CD4-positive, alpha-beta T cell (primary cell): ENCODE results near the gene PCDHGA1. TPM values are rescaled to one million over a fixed set of nuclear protein-coding genes. Genes with fewer than 3 reads are reported as not detected.

Source experiments
- ATAC-seq: fragments of 200-7000 bp; cut with Tn5 transposase; one replicate; pipeline ENCODE4 v1.10.0; 2022; ENCODE audit warnings: mild to moderate bottlenecking; ENCODE audit not compliant: poor library complexity
- CTCF ChIA-PET: fragments of 350-600 bp; sonication (Branson Sonifier 250); formaldehyde crosslinking; loops from one replicate; lab custom pipeline; 2021; ENCODE audit warnings: antibody characterized with exemption, inconsistent platforms; lab: Charles Lee
- POLR2A ChIA-PET: fragments of 350-600 bp; sonication (Branson Sonifier 250); formaldehyde crosslinking; loops from one replicate; lab custom pipeline; 2021; ENCODE audit warnings: antibody characterized with exemption, inconsistent platforms; lab: Charles Lee
- DNase-seq, 14 experiments: peaks; one replicate each; pipeline ENCODE4 v3.0.0-alpha.2; 2013 to 2020; ENCODE audit warnings: mixed read lengths in 2 of 14
- H3K27ac ChIP-seq, 2 donors: one replicate each; pipeline versions ENCODE4 v1.5.1 to v1.7.0; 2013; ENCODE audit warnings: low read length in 2 of 2, low read depth in 1 of 2, mild to moderate bottlenecking in 1 of 2
- H3K27me3 ChIP-seq, 2 experiments: 1 replicate in 1 of 2; 2 replicates in 1 of 2; pipeline versions ENCODE4 v1.6.1 to v1.7.0; 2013; ENCODE audit warnings: low read length in 2 of 2, control low read depth in 1 of 2, mild to moderate bottlenecking in 1 of 2, moderate library complexity in 1 of 2; ENCODE audit not compliant: insufficient read depth in 2 of 2, control insufficient read depth in 1 of 2
- H3K36me3 ChIP-seq: one replicate; pipeline ENCODE4 v1.6.1; 2013; ENCODE audit warnings: low read length, control low read depth; ENCODE audit not compliant: insufficient read depth
- H3K4me1 ChIP-seq: one replicate; pipeline ENCODE4 v1.6.1; 2013; ENCODE audit warnings: low read length, control low read depth; ENCODE audit not compliant: insufficient read depth
- H3K4me3 ChIP-seq: one replicate; pipeline ENCODE4 v1.5.1; 2013; ENCODE audit warnings: mild to moderate bottlenecking, low read length, moderate library complexity
- H3K9me3 ChIP-seq, 2 experiments: 1 replicate in 1 of 2; 2 replicates in 1 of 2; pipeline versions ENCODE4 v1.6.1 to v1.7.0; 2013; ENCODE audit warnings: low read length in 2 of 2, mild to moderate bottlenecking in 2 of 2, control low read depth in 1 of 2, moderate library complexity in 1 of 2; ENCODE audit not compliant: control insufficient read depth in 1 of 2, insufficient read depth in 1 of 2
- H3K27ac Mint-ChIP-seq: one replicate; pipeline ENCODE4 v1.8.0; 2020; ENCODE audit warnings: mixed read lengths
- H3K27me3 Mint-ChIP-seq: one replicate; pipeline ENCODE4 v1.8.0; 2021; ENCODE audit warnings: mixed read lengths
- H3K36me3 Mint-ChIP-seq: one replicate; pipeline ENCODE4 v1.8.0; 2021; ENCODE audit warnings: low read depth, mixed read lengths
- H3K4me1 Mint-ChIP-seq: one replicate; pipeline ENCODE4 v1.8.0; 2021; ENCODE audit warnings: low read depth, mixed read lengths
- H3K4me3 Mint-ChIP-seq: one replicate; pipeline ENCODE4 v1.8.0; 2020; ENCODE audit warnings: mild to moderate bottlenecking, mixed read lengths
- H3K9me3 Mint-ChIP-seq: one replicate; pipeline ENCODE4 v1.8.0; 2020; ENCODE audit warnings: mixed read lengths
- CTCF ChIP-seq: fragments of 200-600 bp; IDR thresholded peaks from one replicate; pipeline ENCODE4 v1.8.0; 2022; ENCODE audit warnings: antibody characterized with exemption, mild to moderate bottlenecking
- intact Hi-C, 2 experiments: fragments of 100-400 bp; cut with DNase I in 1 of 2; cut with micrococcal nuclease in 1 of 2; formaldehyde crosslinking; loops; one replicate each; pipeline versions ENCODE4 v1.15.1 to v1.9.0; 2023 to 2025; cut with DNase I, micrococcal nuclease
- total RNA-seq, 174 experiments: library from RNA in 2 of 174; stranded (reverse) in 2 of 174; gene quantifications; one replicate each; pipeline ENCODE4 v1.2.3 and lab custom pipeline; 2021 to 2026

PCDHGA1 gene
- total RNA-seq, 2 experiments from 2014 or later, result not detected

- ChIA-PET POLR2A (interaction anchor here (0.6 to 5.0 kb wide), 6 partner anchors 9 to 192 kb away, joined by 3 to 26 read pairs (median 3); partner anchors contain the start of genes PCDHGC4 and TAF7), CTCF (interaction anchor here (0.6 to 3.6 kb wide), 12 partner anchors 12 to 457 kb away, joined by 3 to 19 read pairs (median 4); partner anchors contain the start of genes PCDHGA10, PCDHGA11, PCDHGB3 and PCDHGB5)
- H3K4me3 Mint-ChIP-seq, result peak overlapping the region; percentile 95
Measured at GRCh38 chr5:141512390-141512910, 182.1 kb downstream of the PCDHGA1 start.

GRCh38 chr5:141512911-141513626 is 182.8 kb downstream of the PCDHGA1 start:
- no peaks in the 10 kb centered on the region for H3K9me3 Mint-ChIP-seq
- peaks cover 4% of the 10 kb centered on the region for H3K27me3 Mint-ChIP-seq
- peak overlapping the region; percentile 95 for H3K4me3 Mint-ChIP-seq
- CTCF ChIA-PET, result interaction anchor here (0.6 to 3.6 kb wide), 14 partner anchors 9 to 456 kb away, joined by 3 to 19 read pairs (median 3); partner anchors contain the start of genes PCDHGA10, PCDHGA11, PCDHGB3 and PCDHGB5
- intact Hi-C loops, result no loop called here
- Histone ChIP-seq H3K9me3 (peaks cover 0 to 5% of the 10 kb centered on the region in 2 experiments), H3K4me1 (peaks cover 26% of the 10 kb centered on the region), H3K36me3 (peaks cover 37% of the 10 kb centered on the region), H3K27me3 (no peaks in the 10 kb centered on the region), H3K27ac (no peak overlapping the region), H3K4me3 (peak overlapping the region; percentile 52)
- ATAC-seq, result peak; percentile 53
- POLR2A ChIA-PET, result interaction anchor here (0.6 to 5.0 kb wide), 7 partner anchors 8 to 193 kb away, joined by 3 to 26 read pairs (median 3); partner anchors contain the start of genes PCDHGC4 and TAF7
- H3K36me3 Mint-ChIP-seq, result peaks cover 14% of the 10 kb centered on the region
- no peak for TF ChIP-seq CTCF
- peak overlapping the region; percentile 72 for H3K27ac Mint-ChIP-seq
- peaks cover 25% of the 10 kb centered on the region for H3K4me1 Mint-ChIP-seq
- peak in 10 of 14 experiments; percentile 9 to 57 (median 24) for DNase-seq

More at GRCh38 chr5:141512390-141512910, 182.1 kb downstream of the PCDHGA1 start:
- DNase-seq, result peak; percentile 70 to 91 (median 82)
- Mint-ChIP-seq H3K9me3 (no peaks in the 10 kb centered on the region), H3K27ac (peak overlapping the region; percentile 72), H3K4me1 (peaks cover 25% of the 10 kb centered on the region), H3K36me3 (peaks cover 14% of the 10 kb centered on the region), H3K27me3 (peaks cover 4% of the 10 kb centered on the region)
- no peaks in the 10 kb centered on the region for H3K27me3 ChIP-seq
- H3K4me3 ChIP-seq, result peak overlapping the region; percentile 52
- ATAC-seq, result peak; percentile 51
- H3K9me3 ChIP-seq, result peaks cover 0 to 5% of the 10 kb centered on the region in 2 experiments
- peaks cover 26% of the 10 kb centered on the region for H3K4me1 ChIP-seq
- TF ChIP-seq CTCF, result peak; percentile 95
- H3K36me3 ChIP-seq, result peaks cover 31% of the 10 kb centered on the region
- H3K27ac ChIP-seq, result no peak overlapping the region
- intact Hi-C loops, result no loop called here

- Histone ChIP-seq H3K27ac (peak overlapping the region in 1 of 2 donors; percentile 9), H3K27me3 (no peaks in the 10 kb centered on the region), H3K4me3 (peak overlapping the region; percentile 52), H3K36me3 (peaks cover 44% of the 10 kb centered on the region), H3K9me3 (peaks cover 0 to 5% of the 10 kb centered on the region in 2 experiments), H3K4me1 (peaks cover 26% of the 10 kb centered on the region)
- Mint-ChIP-seq H3K36me3 (peaks cover 14% of the 10 kb centered on the region), H3K4me1 (peaks cover 25% of the 10 kb centered on the region), H3K27ac (peak overlapping the region; percentile 68), H3K27me3 (peaks cover 4% of the 10 kb centered on the region), H3K9me3 (no peaks in the 10 kb centered on the region), H3K4me3 (peak overlapping the region; percentile 95)
- intact Hi-C loops, result no loop called here
- no peak for TF ChIP-seq CTCF
- CTCF ChIA-PET, result interaction anchor here (0.7 to 3.6 kb wide), 9 partner anchors 8 to 194 kb away, joined by 3 to 19 read pairs (median 3); partner anchors contain the start of genes PCDHGA10, PCDHGA11, PCDHGB5 and PCDHGB6
- POLR2A ChIA-PET, result interaction anchor here (0.6 to 5.0 kb wide), 4 partner anchors 10 to 193 kb away, joined by 3 to 26 read pairs (median 3); partner anchors contain the start of gene TAF7
- ATAC-seq (peak; percentile 45), DNase-seq (peak in 11 of 14 experiments; percentile 9 to 61 (median 36))
Measured at GRCh38 chr5:141513627-141514329, 183.5 kb downstream of the PCDHGA1 start.
